Prostate gland (tissue), 2 donors: ENCODE measurements around the gene ALG12.

Source experiments
- CTCF ChIP-seq, 4 experiments: fragments of 200-600 bp in 2 of 4; fragments of 450-650 bp in 2 of 4; sonication (generic) in 2 of 4; IDR thresholded peaks; 1 replicate in 3 of 4; 2 replicates in 1 of 4; pipeline ENCODE4 v1.5.1; 2016 to 2019; ENCODE audit warnings: antibody characterized with exemption in 4 of 4, mild to moderate bottlenecking in 2 of 4, moderate library complexity in 2 of 4
- POLR2A ChIP-seq: fragments of 450-650 bp; IDR thresholded peaks from one replicate; pipeline ENCODE4 v1.6.1; 2016; ENCODE audit warnings: antibody characterized with exemption, mild to moderate bottlenecking

DNA sequence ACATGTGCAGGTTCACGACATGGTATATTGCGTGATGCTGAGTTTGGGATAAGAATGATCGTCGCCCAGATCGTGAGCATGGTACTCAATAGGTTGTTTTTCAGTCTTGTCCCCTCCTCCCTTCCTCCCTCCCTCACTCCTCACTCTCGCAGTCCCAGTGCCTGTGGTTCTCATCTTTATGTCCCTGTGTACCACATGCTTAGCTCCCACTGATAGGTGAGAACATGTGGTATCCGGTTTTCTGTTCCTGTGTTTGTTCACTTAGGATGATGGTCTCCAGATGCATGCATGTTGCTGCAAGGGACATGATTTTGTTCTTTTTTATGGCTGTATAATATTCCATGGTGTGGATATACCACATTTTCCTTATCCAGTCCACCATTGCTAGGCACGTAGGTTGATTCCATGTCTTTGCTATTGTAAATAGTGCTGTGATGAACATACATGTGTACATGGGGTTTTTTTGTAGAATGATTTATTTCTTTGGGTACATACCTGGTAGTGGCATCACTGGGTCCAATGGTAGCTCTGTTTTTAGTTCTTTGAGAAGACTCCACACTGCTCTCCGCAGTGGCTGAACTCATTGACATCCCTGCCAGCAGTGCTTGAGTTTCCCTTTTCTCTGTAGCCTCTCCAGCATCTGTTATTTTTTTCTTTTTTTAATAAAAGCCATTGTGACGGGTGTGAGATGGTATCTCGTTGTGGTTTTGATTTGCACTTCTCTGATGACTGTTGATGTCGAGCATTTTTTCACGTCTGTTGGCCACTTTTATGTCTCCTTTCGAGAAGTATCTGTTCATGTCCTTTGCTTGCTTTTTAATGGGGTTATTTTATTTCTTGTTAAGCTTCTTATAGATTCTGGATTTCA lies 48.2 kb downstream of the ALG12 start:
- TF ChIP-seq CTCF (IDR thresholded peaks at IDR 0.05) = no peak
- no peak for TF ChIP-seq POLR2A
